Measurements from ENCODE around the gene SLC44A3. TPM values are rescaled to one million over a fixed set of nuclear protein-coding genes. Genes with fewer than 3 reads are reported as not detected.

SLC44A3 gene
- polyA plus RNA-seq, 3 donors = not detected

- no peak overlapping the region for H3K4me2 ChIP-seq (replicated peaks; ENCODE audit: extremely low read depth, low read length, poor library complexity, severe bottlenecking)
- intact Hi-C loops (cut with micrococcal nuclease) = loop anchor here (5.0 to 10.0 kb wide), 2 partner anchors 191 to 383 kb away; partner anchors contain the start of gene RWDD3 (in 1 of the 2)
- peaks cover 8 to 11% of the 10 kb centered on the region in 2 donors for H3K27me3 ChIP-seq (ENCODE audit: control insufficient read depth in 2 of 2, insufficient read depth in 2 of 2, low read length in 2 of 2)
- no peak for TF ChIP-seq CTCF (IDR thresholded peaks at IDR 0.05)
- 100% methylated on average over 1 of the region's 1 CpG for WGBS (ENCODE audit: insufficient coverage)
- no peaks in the 10 kb centered on the region for H3K79me2 ChIP-seq (ENCODE audit: insufficient read depth, low read length)
- no peak overlapping the region for H3K27ac ChIP-seq (ENCODE audit: low read depth in 1 of 2, low read length in 2 of 2)
- Mint-ChIP-seq H3K36me3 (no peaks in the 10 kb centered on the region), H3K4me3 (no peak overlapping the region), H3K9me3 (no peaks in the 10 kb centered on the region), H3K27me3 (ENCODE audit: low read depth in 3 of 3) (peaks cover 0 to 1% (median under 1%) of the 10 kb centered on the region in 3 donors), H3K27ac (no peak overlapping the region), H3K4me1 (no peaks in the 10 kb centered on the region)
- H4K20me1 ChIP-seq (ENCODE audit: insufficient read depth, low read length) = no peaks in the 10 kb centered on the region
- no peaks in the 10 kb centered on the region for H3K36me3 ChIP-seq (replicated peaks in 1 of 2; ENCODE audit: control insufficient read depth in 1 of 2, insufficient read depth in 2 of 2, low read length in 2 of 2)
- no peak for DNase-seq
- H3K4me1 ChIP-seq (ENCODE audit: control insufficient read depth in 1 of 2, insufficient read depth in 2 of 2, low read length in 2 of 2) = peaks cover 5 to 7% of the 10 kb centered on the region in 2 donors
- no peak overlapping the region for H2AFZ ChIP-seq (ENCODE audit: insufficient read depth, low read depth, low read length, poor library complexity, severe bottlenecking)
- no peaks in the 10 kb centered on the region for H3K9me3 ChIP-seq (replicated peaks in 1 of 2; ENCODE audit: control insufficient read depth in 1 of 2, insufficient read depth in 1 of 2, low read length in 2 of 2)
- no peak overlapping the region for H3K9ac ChIP-seq (ENCODE audit: insufficient read depth, low read length, poor library complexity, severe bottlenecking)
- no peak overlapping the region for H3K4me3 ChIP-seq (replicated peaks in 1 of 3; ENCODE audit: low read depth in 2 of 3, low read length in 3 of 3)
Measured at GRCh38 chr1:94851571-94851970, 31.4 kb downstream of the SLC44A3 start.

GRCh38 chr1:94852788-94853187, 32.6 kb downstream of the SLC44A3 start:
- H3K9ac ChIP-seq (ENCODE audit: insufficient read depth, low read length, poor library complexity, severe bottlenecking) = no peak overlapping the region
- H3K9me3 Mint-ChIP-seq = no peaks in the 10 kb centered on the region
- H3K36me3 ChIP-seq (replicated peaks in 1 of 2; ENCODE audit: control insufficient read depth in 1 of 2, insufficient read depth in 2 of 2, low read length in 2 of 2) = no peaks in the 10 kb centered on the region
- peaks cover 1 to 2% (median 2%) of the 10 kb centered on the region in 3 donors for H3K27me3 Mint-ChIP-seq (ENCODE audit: low read depth in 3 of 3)
- no peaks in the 10 kb centered on the region for H3K9me3 ChIP-seq (replicated peaks in 1 of 2; ENCODE audit: control insufficient read depth in 1 of 2, insufficient read depth in 1 of 2, low read length in 2 of 2)
- no peak overlapping the region for H3K27ac ChIP-seq (ENCODE audit: low read depth in 1 of 2, low read length in 2 of 2)
- H3K4me1 Mint-ChIP-seq = no peaks in the 10 kb centered on the region
- H3K36me3 Mint-ChIP-seq = no peaks in the 10 kb centered on the region
- DNase-seq = no peak
- intact Hi-C loops (cut with micrococcal nuclease) = loop anchor here (5.0 to 10.0 kb wide), 2 partner anchors 190 to 382 kb away; partner anchors contain the start of gene RWDD3 (in 1 of the 2)
- no peak for TF ChIP-seq CTCF (IDR thresholded peaks at IDR 0.05)
- H2AFZ ChIP-seq (ENCODE audit: insufficient read depth, low read depth, low read length, poor library complexity, severe bottlenecking) = no peak overlapping the region
- 85% methylated on average over 2 of the region's 2 CpGs for WGBS (ENCODE audit: insufficient coverage)
- H3K4me2 ChIP-seq (replicated peaks; ENCODE audit: extremely low read depth, low read length, poor library complexity, severe bottlenecking) = no peak overlapping the region
- no peak overlapping the region for H3K4me3 ChIP-seq (replicated peaks in 1 of 3; ENCODE audit: low read depth in 2 of 3, low read length in 3 of 3)
- H3K4me3 Mint-ChIP-seq = no peak overlapping the region
- H3K27me3 ChIP-seq (ENCODE audit: control insufficient read depth in 2 of 2, insufficient read depth in 2 of 2, low read length in 2 of 2) = peaks cover 8 to 11% of the 10 kb centered on the region in 2 donors
- H4K20me1 ChIP-seq (ENCODE audit: insufficient read depth, low read length) = no peaks in the 10 kb centered on the region
- no peak overlapping the region for H3K27ac Mint-ChIP-seq
- H3K79me2 ChIP-seq (ENCODE audit: insufficient read depth, low read length) = no peaks in the 10 kb centered on the region
- peaks cover 5 to 7% of the 10 kb centered on the region in 2 donors for H3K4me1 ChIP-seq (ENCODE audit: control insufficient read depth in 1 of 2, insufficient read depth in 2 of 2, low read length in 2 of 2)
